Epithelial cell of proximal tubule (primary cell): ENCODE data around the gene STRADA. TPM values are rescaled to one million over a fixed set of nuclear protein-coding genes. Genes with fewer than 3 reads are reported as not detected.
A peak's percentile ranks its signal among the peaks of the same experiment; 100 is the strongest.

Source experiments
- DNase-seq: peaks from one replicate; pipeline ENCODE4 v3.0.0-alpha.2; 2011; ENCODE audit warnings: low read depth
- H3K4me3 ChIP-seq: 2 replicates; pipeline ENCODE4 v1.5.1; 2011; ENCODE audit warnings: low read depth, mild to moderate bottlenecking, low read length
- total RNA-seq: library from RNA; depleted of rRNA; stranded (reverse); fragments of >200 nt; gene quantifications from 2 replicates; pipeline ENCODE4 v1.2.3, GENCODE V29; 2015
- TF ChIP-seq, protein P1 (sequence below): conservative IDR thresholded peaks from 2 replicates; pipeline ENCODE4 v1.5.1; 2012; ENCODE audit warnings: low read depth, mild to moderate bottlenecking, low read length

Gene STRADA
- total RNA-seq, 1 donor from 2014 or later, result 33.9 TPM

- TF ChIP-seq, protein P1, sequence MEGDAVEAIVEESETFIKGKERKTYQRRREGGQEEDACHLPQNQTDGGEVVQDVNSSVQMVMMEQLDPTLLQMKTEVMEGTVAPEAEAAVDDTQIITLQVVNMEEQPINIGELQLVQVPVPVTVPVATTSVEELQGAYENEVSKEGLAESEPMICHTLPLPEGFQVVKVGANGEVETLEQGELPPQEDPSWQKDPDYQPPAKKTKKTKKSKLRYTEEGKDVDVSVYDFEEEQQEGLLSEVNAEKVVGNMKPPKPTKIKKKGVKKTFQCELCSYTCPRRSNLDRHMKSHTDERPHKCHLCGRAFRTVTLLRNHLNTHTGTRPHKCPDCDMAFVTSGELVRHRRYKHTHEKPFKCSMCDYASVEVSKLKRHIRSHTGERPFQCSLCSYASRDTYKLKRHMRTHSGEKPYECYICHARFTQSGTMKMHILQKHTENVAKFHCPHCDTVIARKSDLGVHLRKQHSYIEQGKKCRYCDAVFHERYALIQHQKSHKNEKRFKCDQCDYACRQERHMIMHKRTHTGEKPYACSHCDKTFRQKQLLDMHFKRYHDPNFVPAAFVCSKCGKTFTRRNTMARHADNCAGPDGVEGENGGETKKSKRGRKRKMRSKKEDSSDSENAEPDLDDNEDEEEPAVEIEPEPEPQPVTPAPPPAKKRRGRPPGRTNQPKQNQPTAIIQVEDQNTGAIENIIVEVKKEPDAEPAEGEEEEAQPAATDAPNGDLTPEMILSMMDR, result no peak
- H3K4me3 ChIP-seq, result peak overlapping the region; percentile 95
- DNase-seq, result no peak
These were observed 31.2 kb upstream of the STRADA start for GRCh38 chr17:63772801-63773271.

- TF ChIP-seq, protein P1, result no peak
- no peak for DNase-seq
- no peak overlapping the region for H3K4me3 ChIP-seq
These were observed 26.8 kb upstream of the STRADA start for GRCh38 chr17:63768433-63768832.

GRCh38 chr17:63766754-63767153 is 25.2 kb upstream of the STRADA start:
- H3K4me3 ChIP-seq, result no peak overlapping the region
- DNase-seq, result no peak
- TF ChIP-seq, protein P1, result no peak

GRCh38 chr17:63764716-63765115 is 23.1 kb upstream of the STRADA start:
- TF ChIP-seq, protein P1, result no peak
- H3K4me3 ChIP-seq, result no peak overlapping the region

DNA sequence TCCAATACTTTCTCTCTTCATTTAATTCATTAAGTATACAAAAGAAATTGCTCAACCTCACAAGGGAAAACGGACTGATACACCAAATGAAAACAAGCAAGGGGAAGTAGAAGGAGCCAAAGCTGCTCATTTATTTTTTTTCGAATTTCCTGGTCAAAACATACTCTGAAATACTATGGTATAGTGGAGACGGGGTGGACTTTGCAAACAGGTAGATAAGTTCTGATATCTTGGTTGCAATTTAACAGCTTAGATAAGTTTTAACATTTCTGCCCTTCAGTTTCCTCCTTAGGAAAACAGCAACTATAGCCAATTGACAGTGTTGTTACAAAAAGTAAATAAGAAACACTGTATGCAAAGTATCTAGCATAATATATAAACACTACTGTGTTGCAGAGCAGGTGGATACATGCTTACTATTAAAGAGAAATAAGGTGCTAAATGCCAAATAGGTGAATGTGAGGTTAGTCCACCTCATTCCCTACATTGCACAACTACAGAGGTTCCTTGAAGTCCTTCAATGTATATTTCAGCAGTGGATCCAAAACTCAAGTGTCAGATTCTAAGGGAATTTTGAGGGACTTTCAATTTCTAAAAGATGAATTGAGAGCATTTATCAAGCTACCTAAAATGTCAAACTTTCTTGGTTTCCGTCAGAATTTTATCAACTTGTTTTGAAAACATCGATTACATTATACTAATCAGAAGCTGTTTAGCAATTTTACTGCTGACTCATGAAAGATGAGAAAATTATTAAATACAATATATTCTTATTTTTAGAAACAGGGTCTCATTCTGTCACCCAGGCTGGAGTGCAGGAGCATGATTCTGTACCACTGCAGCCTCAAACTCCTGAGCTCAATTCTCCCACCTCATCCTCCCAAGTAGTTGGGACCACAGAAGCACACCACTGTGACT is 20.8 kb upstream of the STRADA start:
- no peak for DNase-seq
- H3K4me3 ChIP-seq, result no peak overlapping the region
- TF ChIP-seq, protein P1, result no peak

More at GRCh38 chr17:63764716-63765115, 23.1 kb upstream of the STRADA start:
- no peak for DNase-seq

DNA sequence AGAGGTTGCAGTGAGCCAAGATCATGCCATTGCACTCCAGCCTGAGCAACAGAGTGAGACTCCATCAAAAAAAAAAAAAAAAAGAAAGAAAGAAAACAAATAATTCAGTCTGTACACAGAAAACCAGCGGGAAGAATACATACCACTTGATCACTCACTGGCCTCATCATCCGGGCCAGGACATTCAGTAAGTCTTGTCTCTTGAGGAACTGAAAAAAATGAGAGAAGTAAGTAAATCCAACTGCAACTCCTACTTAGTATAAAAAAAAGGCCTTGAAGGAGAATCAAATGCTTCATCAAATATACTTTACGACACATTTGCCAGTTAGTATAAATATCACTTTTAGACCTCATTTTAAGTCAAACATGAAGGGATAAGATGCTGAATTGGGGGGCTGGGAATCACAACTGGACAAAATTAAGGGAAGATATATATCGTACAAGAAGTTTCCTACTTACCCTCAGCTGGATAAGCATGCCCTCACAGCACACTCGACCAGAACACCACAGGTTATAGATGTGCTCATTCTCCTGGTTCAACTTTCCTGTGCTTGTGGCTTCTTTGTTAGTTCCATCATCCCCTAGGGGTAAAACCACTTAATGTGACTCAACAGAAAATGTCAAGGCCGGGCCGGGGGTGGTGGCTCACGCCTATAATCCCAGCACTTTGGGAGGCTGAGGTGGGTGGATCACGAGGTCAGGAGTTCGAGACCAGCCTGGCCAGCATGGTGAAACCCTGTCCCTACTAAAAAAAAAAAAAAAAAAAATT is 19.4 kb upstream of the STRADA start:
- DNase-seq, result no peak
- TF ChIP-seq, protein P1, result no peak
- no peak overlapping the region for H3K4me3 ChIP-seq
